ENCODE results near the gene JCHAIN.

JCHAIN gene

DNA sequence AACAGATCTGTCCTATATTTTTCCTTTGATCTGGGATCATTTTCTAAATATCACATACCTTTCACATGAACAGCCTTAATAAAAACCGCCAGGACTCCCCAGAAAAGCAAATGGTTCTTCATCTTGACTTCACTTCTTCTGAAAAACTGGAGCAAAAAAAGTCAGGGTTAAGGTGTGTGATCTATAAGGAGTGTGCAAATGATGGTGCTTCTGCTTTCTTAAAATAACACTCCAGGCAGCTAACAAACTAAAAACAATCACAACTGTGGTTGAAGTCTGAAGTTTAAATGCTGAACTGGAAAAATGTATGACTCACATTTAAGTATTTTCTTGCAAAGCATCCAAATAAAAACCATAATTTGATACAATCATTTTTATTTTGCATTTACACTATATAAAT, at the start of gene JCHAIN:
Gene JCHAIN (minus strand): TSS at position 140 of the 400 bp plus-strand sequence. CDS start 18 bp downstream, at position 122.
- Mint-ChIP-seq H3K27me3 (no peaks in the 10 kb centered on the region), H3K9me3 (no peaks in the 10 kb centered on the region), H3K4me1 (ENCODE audit: low read depth) (peaks cover 8% of the 10 kb centered on the region), H3K27ac (no peak within 1 kb of the TSS), H3K36me3 (ENCODE audit: low read depth) (no peaks in the 10 kb centered on the region), H3K4me3 (no peak within 1 kb of the TSS)
- no peak for DNase-seq

- Mint-ChIP-seq H3K9me3 (no peaks in the 10 kb centered on the region), H3K4me3 (no peak overlapping the region), H3K27me3 (no peaks in the 10 kb centered on the region), H3K27ac (peak overlapping the region; percentile 59), H3K36me3 (ENCODE audit: low read depth) (no peaks in the 10 kb centered on the region), H3K4me1 (ENCODE audit: low read depth) (peaks cover 42% of the 10 kb centered on the region)
- no peak for DNase-seq
Measured at GRCh38 chr4:70715097-70715496, 48.8 kb upstream of the JCHAIN start.

DNA sequence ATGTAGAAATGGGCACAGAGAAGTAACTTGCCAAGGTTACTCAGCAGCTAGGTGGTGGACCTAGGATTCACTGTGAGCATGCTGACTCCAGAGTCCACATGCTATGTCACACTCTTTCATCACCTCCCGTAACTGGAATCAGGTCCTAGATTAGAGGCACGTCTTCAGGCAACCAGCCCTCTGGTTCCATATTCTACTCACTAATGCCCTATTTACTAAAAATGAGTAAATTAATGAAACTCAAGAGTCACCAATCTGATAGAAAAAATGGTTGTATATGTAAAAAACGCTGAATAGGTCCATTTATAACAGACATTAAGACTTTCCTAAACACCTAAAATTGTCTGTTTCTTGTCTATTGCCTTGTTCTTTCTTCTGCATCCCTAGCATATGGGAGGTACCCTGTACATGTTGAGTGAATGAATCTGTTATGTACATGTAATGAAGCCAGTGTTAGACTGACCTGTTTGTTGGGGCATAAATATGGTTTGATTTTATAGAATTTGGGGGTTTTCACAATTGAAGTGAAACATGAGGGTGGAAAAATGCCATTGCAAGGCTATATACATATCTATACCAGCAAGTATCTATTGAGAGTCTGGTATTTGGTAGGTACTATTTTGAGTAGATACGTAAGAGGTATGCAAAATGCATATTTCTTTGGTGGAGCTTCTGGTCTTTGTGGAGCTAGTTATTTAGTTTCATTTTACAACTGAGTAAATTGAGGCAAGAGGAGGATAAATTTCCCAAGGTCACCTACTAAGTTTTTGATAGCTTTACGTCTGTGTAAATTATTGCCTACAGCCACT, 48.0 kb upstream of the JCHAIN start:
- no peak for DNase-seq
- H3K4me3 Mint-ChIP-seq = no peak overlapping the region
- H3K27ac Mint-ChIP-seq = no peak overlapping the region
- H3K27me3 Mint-ChIP-seq = no peaks in the 10 kb centered on the region
- H3K36me3 Mint-ChIP-seq (ENCODE audit: low read depth) = no peaks in the 10 kb centered on the region
- H3K4me1 Mint-ChIP-seq (ENCODE audit: low read depth) = peaks cover 46% of the 10 kb centered on the region
- H3K9me3 Mint-ChIP-seq = no peaks in the 10 kb centered on the region

DNA sequence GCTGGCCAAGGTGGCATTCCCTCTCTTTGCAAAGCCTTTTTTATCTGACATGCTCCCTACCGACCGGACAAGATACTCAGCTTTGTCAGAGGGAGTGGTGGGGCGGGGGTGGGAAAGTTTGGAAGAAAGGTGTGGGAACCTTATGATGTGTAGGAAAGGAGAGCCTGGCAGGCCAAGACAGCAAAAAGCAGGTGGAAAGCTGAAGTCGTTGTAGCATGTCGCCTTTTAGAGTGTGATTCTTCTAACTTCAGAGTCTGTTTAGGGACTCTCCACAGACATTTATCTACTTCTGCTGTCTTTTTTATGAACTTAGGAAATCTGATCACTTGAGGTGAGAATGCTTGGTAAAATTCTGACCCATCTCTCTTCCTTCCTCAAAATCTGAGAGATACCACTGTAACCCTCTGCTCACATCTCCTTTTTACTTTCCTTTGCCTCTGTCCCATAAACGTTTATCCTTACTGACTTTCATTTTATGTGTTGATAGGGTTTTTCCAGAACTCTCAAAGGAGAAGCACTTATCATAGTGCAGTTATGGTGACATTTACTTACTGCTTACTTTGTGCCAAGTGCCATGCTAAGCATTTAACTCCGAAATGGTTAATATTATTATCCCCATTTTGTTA, 47.3 kb upstream of the JCHAIN start:
- no peaks in the 10 kb centered on the region for H3K36me3 Mint-ChIP-seq (ENCODE audit: low read depth)
- DNase-seq = no peak
- no peaks in the 10 kb centered on the region for H3K27me3 Mint-ChIP-seq
- no peak overlapping the region for H3K27ac Mint-ChIP-seq
- no peaks in the 10 kb centered on the region for H3K9me3 Mint-ChIP-seq
- H3K4me3 Mint-ChIP-seq = no peak overlapping the region
- peaks cover 45% of the 10 kb centered on the region for H3K4me1 Mint-ChIP-seq (ENCODE audit: low read depth)

DNA sequence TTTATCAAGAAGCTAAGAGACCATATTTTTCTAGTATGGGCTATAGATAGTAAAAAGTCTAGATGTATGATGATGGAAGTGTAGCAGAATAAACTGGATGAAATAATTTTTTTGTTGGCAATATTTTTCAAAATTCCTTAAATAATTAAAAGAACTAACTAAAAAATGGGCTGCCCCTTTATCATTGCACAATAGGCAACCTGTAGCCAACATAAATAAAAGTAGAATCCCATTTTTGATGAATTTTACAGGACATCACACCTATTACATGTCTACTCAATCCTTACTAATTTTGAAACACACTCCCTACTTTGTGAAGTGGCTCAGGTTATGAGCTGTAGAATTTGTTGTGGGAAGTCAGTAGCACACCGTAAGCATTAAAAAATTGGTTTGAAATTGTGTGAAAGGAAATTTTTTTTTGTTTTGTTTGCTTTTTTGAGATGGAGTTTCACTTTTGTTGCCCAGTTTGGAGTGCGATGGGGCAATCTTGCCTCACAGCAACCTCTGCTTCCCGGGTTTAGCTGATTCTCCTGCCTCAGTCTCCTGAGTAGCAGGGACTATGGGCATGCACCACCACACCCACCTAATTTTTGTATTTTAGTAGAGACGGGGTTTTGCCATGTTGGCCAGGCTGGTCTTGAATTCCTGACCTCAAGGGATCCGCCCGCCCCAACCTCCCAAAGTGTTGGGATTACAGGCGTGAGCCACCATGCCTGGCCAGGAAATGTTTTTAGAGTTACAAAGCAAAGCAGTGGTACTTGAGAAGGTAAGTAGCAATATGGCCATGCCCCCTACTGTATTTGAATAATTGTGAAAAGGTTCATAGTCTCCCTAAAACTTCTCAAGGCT, 46.5 kb upstream of the JCHAIN start:
- Mint-ChIP-seq H3K27ac (no peak overlapping the region), H3K36me3 (ENCODE audit: low read depth) (no peaks in the 10 kb centered on the region), H3K9me3 (no peaks in the 10 kb centered on the region), H3K4me3 (no peak overlapping the region), H3K4me1 (ENCODE audit: low read depth) (peaks cover 45% of the 10 kb centered on the region), H3K27me3 (no peaks in the 10 kb centered on the region)
- no peak for DNase-seq

- no peak overlapping the region for H3K4me3 Mint-ChIP-seq
- H3K27ac Mint-ChIP-seq = no peak overlapping the region
- DNase-seq = no peak
- no peaks in the 10 kb centered on the region for H3K36me3 Mint-ChIP-seq (ENCODE audit: low read depth)
- H3K9me3 Mint-ChIP-seq = no peaks in the 10 kb centered on the region
- no peaks in the 10 kb centered on the region for H3K27me3 Mint-ChIP-seq
- H3K4me1 Mint-ChIP-seq (ENCODE audit: low read depth) = peaks cover 44% of the 10 kb centered on the region
Measured at GRCh38 chr4:70712150-70712549, 45.8 kb upstream of the JCHAIN start.

GRCh38 chr4:70711599-70711998, 45.3 kb upstream of the JCHAIN start:
- Mint-ChIP-seq H3K9me3 (no peaks in the 10 kb centered on the region), H3K4me3 (no peak overlapping the region), H3K27me3 (no peaks in the 10 kb centered on the region), H3K27ac (peak overlapping the region; percentile 1), H3K4me1 (ENCODE audit: low read depth) (peaks cover 46% of the 10 kb centered on the region), H3K36me3 (ENCODE audit: low read depth) (no peaks in the 10 kb centered on the region)
- DNase-seq = no peak

DNA sequence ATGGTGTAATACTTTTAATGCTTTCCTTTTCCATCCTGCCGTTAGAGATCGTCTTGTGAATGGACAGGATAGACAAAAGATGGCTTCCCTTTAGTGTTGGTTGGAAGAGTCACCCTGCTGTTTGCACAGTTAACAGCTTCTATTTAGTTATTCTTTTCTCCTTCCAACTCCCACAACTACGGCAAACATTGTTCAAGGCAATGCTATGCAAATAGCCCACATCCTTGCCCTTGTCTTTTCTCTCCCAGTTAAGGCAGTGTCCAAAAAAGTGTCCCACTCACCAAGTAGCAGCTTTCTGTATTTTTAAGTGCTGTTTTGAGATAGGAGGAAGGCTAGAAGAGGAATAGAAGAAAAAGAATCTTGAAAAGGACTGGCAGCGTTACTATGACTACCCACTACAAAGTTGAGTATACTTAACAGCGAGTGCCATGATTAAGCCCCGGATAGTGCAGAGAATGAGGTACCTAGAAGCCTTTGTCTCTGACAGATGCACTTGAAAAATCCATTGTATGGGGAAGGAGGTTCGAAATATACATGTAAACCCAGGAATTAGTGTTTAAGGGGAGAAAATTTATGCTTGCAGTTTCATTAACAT, 43.4 kb upstream of the JCHAIN start:
- Mint-ChIP-seq H3K36me3 (ENCODE audit: low read depth) (peaks cover 5% of the 10 kb centered on the region), H3K9me3 (no peaks in the 10 kb centered on the region), H3K27ac (no peak overlapping the region), H3K27me3 (no peaks in the 10 kb centered on the region), H3K4me3 (no peak overlapping the region), H3K4me1 (ENCODE audit: low read depth) (peaks cover 46% of the 10 kb centered on the region)
- no peak for DNase-seq

DNA sequence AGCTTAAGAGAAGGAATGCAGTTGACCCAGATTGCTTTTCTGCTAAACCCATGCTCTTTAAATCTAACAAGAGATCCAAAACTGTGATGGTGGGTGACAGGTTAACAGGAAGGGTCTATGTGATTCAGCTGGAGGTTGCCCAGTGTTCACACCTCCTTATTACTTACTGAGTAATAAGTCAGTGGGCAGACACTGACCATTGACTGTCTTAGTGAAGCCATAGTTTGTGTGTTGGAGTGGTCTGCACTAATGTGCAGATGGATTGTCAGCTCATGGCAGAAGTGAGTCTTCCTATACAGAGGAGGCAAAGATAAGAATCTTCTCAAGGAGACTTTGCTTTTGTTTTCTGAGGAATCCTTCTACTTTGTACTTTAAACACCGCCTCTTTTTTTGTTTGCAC, 40.2 kb upstream of the JCHAIN start:
- Mint-ChIP-seq H3K27ac (peak overlapping the region; percentile 94), H3K36me3 (ENCODE audit: low read depth) (peaks cover 5% of the 10 kb centered on the region), H3K4me3 (peak overlapping the region; percentile 88), H3K9me3 (no peaks in the 10 kb centered on the region), H3K4me1 (ENCODE audit: low read depth) (peaks cover 36% of the 10 kb centered on the region), H3K27me3 (no peaks in the 10 kb centered on the region)
- DNase-seq = no peak

- peak overlapping the region; percentile 94 for H3K27ac Mint-ChIP-seq
- no peak for DNase-seq
- H3K9me3 Mint-ChIP-seq = no peaks in the 10 kb centered on the region
- H3K27me3 Mint-ChIP-seq = no peaks in the 10 kb centered on the region
- H3K4me3 Mint-ChIP-seq = peak overlapping the region; percentile 88
- peaks cover 32% of the 10 kb centered on the region for H3K4me1 Mint-ChIP-seq (ENCODE audit: low read depth)
- H3K36me3 Mint-ChIP-seq (ENCODE audit: low read depth) = peaks cover 5% of the 10 kb centered on the region
Measured at GRCh38 chr4:70706044-70706461, 39.7 kb upstream of the JCHAIN start.

- Mint-ChIP-seq H3K4me3 (peak overlapping the region; percentile 88), H3K4me1 (ENCODE audit: low read depth) (peaks cover 32% of the 10 kb centered on the region), H3K36me3 (ENCODE audit: low read depth) (peaks cover 5% of the 10 kb centered on the region), H3K27ac (peak overlapping the region; percentile 94), H3K9me3 (no peaks in the 10 kb centered on the region), H3K27me3 (no peaks in the 10 kb centered on the region)
- peak; percentile 83 for DNase-seq
Measured at GRCh38 chr4:70705183-70706043, 39.1 kb upstream of the JCHAIN start.

DNA sequence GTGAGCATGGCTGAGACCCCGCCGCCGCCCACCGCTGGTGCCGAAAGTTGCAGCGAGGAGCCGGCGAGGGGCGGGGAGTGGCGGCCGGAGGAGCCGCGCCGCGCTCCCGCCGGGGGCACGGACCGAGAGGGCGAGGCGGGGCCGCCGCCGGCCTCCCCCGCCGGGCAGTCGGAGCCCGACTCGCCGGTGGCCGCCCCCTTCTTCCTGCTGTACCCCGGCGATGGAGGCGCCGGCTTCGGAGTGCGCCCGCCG, 38.5 kb upstream of the JCHAIN start:
- Mint-ChIP-seq H3K36me3 (ENCODE audit: low read depth) (peaks cover 5% of the 10 kb centered on the region), H3K4me1 (ENCODE audit: low read depth) (peaks cover 31% of the 10 kb centered on the region), H3K9me3 (no peaks in the 10 kb centered on the region), H3K27ac (no peak overlapping the region), H3K4me3 (peak overlapping the region; percentile 50), H3K27me3 (no peaks in the 10 kb centered on the region)
- no peak for DNase-seq

GRCh38 chr4:70704215-70704930, 38.1 kb upstream of the JCHAIN start:
- peak; percentile 70 for DNase-seq
- H3K27ac Mint-ChIP-seq = peak overlapping the region; percentile 84
- no peaks in the 10 kb centered on the region for H3K9me3 Mint-ChIP-seq
- peaks cover 5% of the 10 kb centered on the region for H3K36me3 Mint-ChIP-seq (ENCODE audit: low read depth)
- peaks cover 27% of the 10 kb centered on the region for H3K4me1 Mint-ChIP-seq (ENCODE audit: low read depth)
- no peaks in the 10 kb centered on the region for H3K27me3 Mint-ChIP-seq
- H3K4me3 Mint-ChIP-seq = peak overlapping the region; percentile 84
